Hematopoietic multipotent progenitor cell treated with erythropoietin and hydrocortisone succinate and interleukin-3 and kit ligand, for 15 days (in vitro differentiated cells): ENCODE data around the gene MALT1.

Experiments used
- DNase-seq: peaks from one replicate; pipeline ENCODE4 v3.0.0-alpha.2; 2015; ENCODE audit warnings: low spot score

Gene MALT1

GRCh38 chr18:58653814-58654509, 17.3 kb upstream of the MALT1 start:
- DNase-seq, result no peak

- DNase-seq, result no peak
These were observed 16.2 kb upstream of the MALT1 start for GRCh38 chr18:58654896-58655614.

- no peak for DNase-seq
These were observed 14.2 kb upstream of the MALT1 start for GRCh38 chr18:58657081-58657480.

GRCh38 chr18:58657494-58657893, 13.8 kb upstream of the MALT1 start:
- no peak for DNase-seq

- DNase-seq, result no peak
These were observed 11.6 kb upstream of the MALT1 start for GRCh38 chr18:58659691-58660090.

- no peak for DNase-seq
These were observed 10.3 kb upstream of the MALT1 start for GRCh38 chr18:58660915-58661314.

- no peak for DNase-seq
These were observed 9.8 kb upstream of the MALT1 start for GRCh38 chr18:58661423-58661822.

- no peak for DNase-seq
These were observed 9.1 kb upstream of the MALT1 start for GRCh38 chr18:58662118-58662517.

- no peak for DNase-seq
These were observed 5.1 kb upstream of the MALT1 start for GRCh38 chr18:58666176-58666575.

GRCh38 chr18:58668211-58668610, 3.1 kb upstream of the MALT1 start:
- DNase-seq, result no peak

- DNase-seq, result no peak
These were observed 2.4 kb upstream of the MALT1 start for GRCh38 chr18:58668897-58669296.

GRCh38 chr18:58669731-58670378, 1.4 kb upstream of the MALT1 start:
- DNase-seq, result no peak

GRCh38 chr18:58670404-58671110, 708 bp upstream of the MALT1 start:
- no peak for DNase-seq

- DNase-seq, result peak; percentile 16
These were observed 633 bp downstream of the MALT1 start for GRCh38 chr18:58671632-58672564.

GRCh38 chr18:58674159-58674558, 2.9 kb downstream of the MALT1 start:
- DNase-seq, result no peak

- DNase-seq, result no peak
These were observed 3.7 kb downstream of the MALT1 start for GRCh38 chr18:58674863-58675472.

- no peak for DNase-seq
These were observed 5.0 kb downstream of the MALT1 start for GRCh38 chr18:58676270-58676669.

- DNase-seq, result peak; percentile 85
These were observed 11.3 kb downstream of the MALT1 start for GRCh38 chr18:58682429-58683069.

- no peak for DNase-seq
These were observed 16.6 kb downstream of the MALT1 start for GRCh38 chr18:58687871-58688308.

GRCh38 chr18:58690259-58690658, 19.0 kb downstream of the MALT1 start:
- DNase-seq, result no peak
